ENCODE results near the gene PRR15.

The PRR15 gene

DNA sequence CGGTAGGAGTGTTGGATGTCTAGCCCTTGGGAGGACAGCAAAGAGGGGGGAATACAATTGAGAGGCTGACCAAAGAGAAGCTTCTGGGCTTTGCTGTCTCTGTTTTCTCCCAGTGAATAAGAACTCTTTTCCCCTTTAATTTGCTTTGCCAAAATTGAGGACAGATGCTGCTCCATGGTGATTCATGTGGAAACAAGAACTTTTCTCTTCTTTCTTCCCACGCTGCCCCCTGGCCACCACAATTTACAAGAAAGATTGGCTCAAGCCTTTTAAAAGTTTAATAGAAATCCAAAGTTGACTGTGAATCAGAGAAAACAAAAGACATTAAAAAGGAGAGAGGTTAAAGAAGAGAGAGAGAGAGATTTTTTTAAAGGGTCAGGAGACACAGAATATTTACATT lies 49.0 kb downstream of the PRR15 start (continued):
- TF ChIP-seq, protein P1, sequence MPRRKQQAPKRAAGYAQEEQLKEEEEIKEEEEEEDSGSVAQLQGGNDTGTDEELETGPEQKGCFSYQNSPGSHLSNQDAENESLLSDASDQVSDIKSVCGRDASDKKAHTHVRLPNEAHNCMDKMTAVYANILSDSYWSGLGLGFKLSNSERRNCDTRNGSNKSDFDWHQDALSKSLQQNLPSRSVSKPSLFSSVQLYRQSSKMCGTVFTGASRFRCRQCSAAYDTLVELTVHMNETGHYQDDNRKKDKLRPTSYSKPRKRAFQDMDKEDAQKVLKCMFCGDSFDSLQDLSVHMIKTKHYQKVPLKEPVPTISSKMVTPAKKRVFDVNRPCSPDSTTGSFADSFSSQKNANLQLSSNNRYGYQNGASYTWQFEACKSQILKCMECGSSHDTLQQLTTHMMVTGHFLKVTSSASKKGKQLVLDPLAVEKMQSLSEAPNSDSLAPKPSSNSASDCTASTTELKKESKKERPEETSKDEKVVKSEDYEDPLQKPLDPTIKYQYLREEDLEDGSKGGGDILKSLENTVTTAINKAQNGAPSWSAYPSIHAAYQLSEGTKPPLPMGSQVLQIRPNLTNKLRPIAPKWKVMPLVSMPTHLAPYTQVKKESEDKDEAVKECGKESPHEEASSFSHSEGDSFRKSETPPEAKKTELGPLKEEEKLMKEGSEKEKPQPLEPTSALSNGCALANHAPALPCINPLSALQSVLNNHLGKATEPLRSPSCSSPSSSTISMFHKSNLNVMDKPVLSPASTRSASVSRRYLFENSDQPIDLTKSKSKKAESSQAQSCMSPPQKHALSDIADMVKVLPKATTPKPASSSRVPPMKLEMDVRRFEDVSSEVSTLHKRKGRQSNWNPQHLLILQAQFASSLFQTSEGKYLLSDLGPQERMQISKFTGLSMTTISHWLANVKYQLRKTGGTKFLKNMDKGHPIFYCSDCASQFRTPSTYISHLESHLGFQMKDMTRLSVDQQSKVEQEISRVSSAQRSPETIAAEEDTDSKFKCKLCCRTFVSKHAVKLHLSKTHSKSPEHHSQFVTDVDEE (CRISPR knock-in tag; IDR thresholded peaks at IDR 0.05) = no peak
- no peak for TF ChIP-seq PPARA (CRISPR knock-in tag; IDR thresholded peaks at IDR 0.05; ENCODE audit: borderline replicate concordance)
- no peak for TF ChIP-seq ZNF70 (CRISPR knock-in tag; IDR thresholded peaks at IDR 0.05)
- no peak for TF ChIP-seq RARB (CRISPR knock-in tag; IDR thresholded peaks at IDR 0.05)
- no peak for TF ChIP-seq GLIS3 (CRISPR knock-in tag; IDR thresholded peaks at IDR 0.05)
- no peak for TF ChIP-seq ARNTL (CRISPR knock-in tag; IDR thresholded peaks at IDR 0.05; ENCODE audit: borderline replicate concordance, low read depth)
- TF ChIP-seq ZNF8 (CRISPR knock-in tag; IDR thresholded peaks at IDR 0.05) = no peak

DNA sequence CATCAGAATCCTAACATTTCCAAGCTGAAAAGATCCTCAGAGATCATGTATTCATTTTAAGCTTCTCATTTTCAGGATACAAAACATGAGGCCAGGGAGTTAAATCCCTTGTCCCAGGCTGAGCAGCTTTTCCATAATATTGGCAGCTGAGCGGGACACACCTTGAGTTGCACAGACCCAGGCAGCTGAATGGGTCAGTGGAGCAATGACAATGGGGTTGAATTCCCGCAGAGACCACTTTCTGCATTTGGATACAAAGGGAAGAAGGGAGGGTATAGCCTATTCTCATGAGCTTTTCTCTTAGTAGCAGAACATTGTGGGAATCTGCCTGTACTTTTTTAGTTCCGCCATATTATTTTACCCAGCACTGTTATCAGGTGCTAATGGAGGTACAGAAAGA lies 49.5 kb downstream of the PRR15 start:
- no peak for ATAC-seq
- no peak for TF ChIP-seq RARB (CRISPR knock-in tag; IDR thresholded peaks at IDR 0.05)
- TF ChIP-seq ZC3H10 (CRISPR knock-in tag; IDR thresholded peaks at IDR 0.05) = no peak
- TF ChIP-seq TCF4 (CRISPR knock-in tag; IDR thresholded peaks at IDR 0.05; ENCODE audit: borderline replicate concordance) = no peak
- TF ChIP-seq ZNF565 (CRISPR knock-in tag; conservative IDR thresholded peaks at IDR 0.05; ENCODE audit: low read depth) = no peak

DNA sequence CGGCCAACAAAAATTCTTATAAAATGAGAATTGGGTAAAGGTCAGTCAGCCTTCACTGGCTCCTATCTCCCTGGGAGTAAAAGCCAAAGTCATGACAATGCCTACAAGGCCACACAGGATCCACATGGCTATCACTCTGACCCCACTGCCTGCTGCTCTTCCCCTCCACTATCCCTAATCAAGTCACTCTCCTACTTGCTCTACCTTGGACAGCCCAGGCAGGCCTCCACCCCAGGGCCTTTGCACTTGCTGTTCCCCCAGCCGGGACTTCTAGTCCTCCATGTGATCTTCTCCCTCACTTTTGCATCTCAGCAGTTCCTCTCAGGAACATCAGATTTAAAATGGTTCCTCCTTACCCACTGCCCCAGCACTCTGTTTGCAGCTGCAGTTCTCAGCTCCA lies 50.6 kb downstream of the PRR15 start:
- ATAC-seq = no peak
- TF ChIP-seq SNAI2 (CRISPR knock-in tag; IDR thresholded peaks at IDR 0.05) (no peak), ZNF70 (CRISPR knock-in tag; IDR thresholded peaks at IDR 0.05) (no peak), ZC3H10 (CRISPR knock-in tag; IDR thresholded peaks at IDR 0.05) (no peak), TCF4 (CRISPR knock-in tag; IDR thresholded peaks at IDR 0.05; ENCODE audit: borderline replicate concordance) (no peak), PPARA (CRISPR knock-in tag; IDR thresholded peaks at IDR 0.05; ENCODE audit: borderline replicate concordance) (no peak), BACH2 (CRISPR knock-in tag; IDR thresholded peaks at IDR 0.05; ENCODE audit: borderline replicate concordance) (no peak)
- TF ChIP-seq, protein P2, sequence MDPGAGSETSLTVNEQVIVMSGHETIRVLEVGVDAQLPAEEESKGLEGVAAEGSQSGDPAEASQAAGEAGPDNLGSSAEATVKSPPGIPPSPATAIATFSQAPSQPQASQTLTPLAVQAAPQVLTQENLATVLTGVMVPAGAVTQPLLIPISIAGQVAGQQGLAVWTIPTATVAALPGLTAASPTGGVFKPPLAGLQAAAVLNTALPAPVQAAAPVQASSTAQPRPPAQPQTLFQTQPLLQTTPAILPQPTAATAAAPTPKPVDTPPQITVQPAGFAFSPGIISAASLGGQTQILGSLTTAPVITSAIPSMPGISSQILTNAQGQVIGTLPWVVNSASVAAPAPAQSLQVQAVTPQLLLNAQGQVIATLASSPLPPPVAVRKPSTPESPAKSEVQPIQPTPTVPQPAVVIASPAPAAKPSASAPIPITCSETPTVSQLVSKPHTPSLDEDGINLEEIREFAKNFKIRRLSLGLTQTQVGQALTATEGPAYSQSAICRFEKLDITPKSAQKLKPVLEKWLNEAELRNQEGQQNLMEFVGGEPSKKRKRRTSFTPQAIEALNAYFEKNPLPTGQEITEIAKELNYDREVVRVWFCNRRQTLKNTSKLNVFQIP (CRISPR knock-in tag; IDR thresholded peaks at IDR 0.05; ENCODE audit: borderline replicate concordance, low read depth) = no peak

All from SK-N-SH treated with all-trans-retinoic acid at 6 μM for 48 hours (cell line).